ENCODE measurements around the gene HLA-DPB1.

HLA-DPB1 gene

DNA sequence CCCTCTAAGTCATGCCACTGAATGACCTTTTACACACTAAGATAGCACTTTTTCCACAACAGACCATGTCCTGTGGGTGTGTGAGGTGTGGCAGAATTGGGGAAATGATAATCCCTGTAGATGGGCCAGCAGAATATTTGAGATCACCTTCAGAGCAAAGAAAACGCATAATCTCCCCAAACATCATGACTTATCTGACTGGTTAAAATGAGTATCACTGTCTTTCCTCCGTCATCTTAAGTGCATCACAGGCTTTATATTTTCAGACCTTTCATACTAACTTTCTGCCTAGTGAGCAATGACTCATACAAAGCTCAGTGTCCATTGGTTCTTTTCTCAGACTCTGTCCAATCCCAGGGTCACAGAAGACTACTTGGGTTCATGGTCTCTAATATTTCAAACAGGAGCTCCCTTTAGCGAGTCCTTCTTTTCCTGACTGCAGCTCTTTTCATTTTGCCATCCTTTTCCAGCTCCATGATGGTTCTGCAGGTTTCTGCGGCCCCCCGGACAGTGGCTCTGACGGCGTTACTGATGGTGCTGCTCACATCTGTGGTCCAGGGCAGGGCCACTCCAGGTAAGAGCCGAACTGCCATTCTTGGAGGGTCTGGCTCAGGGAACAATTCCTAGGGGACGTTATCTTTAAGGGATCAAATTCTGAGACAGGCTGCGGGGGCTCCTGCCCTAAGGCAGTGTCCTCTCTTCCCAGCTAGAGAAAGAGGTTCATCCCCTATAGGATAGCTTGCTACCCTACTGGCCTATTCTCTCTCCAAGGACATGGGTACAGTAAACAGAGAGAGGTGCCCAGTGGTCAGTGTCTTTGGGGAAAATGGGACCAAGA is at the start of gene HLA-DPB1:
Gene HLA-DPB1 (plus strand): TSS at position 423 of the 838 bp plus-strand sequence. CDS start 52 bp downstream, at position 475.
- H3K36me3 Mint-ChIP-seq = peaks cover 53% of the 10 kb centered on the region
- peak within 1 kb of the TSS; percentile 91 for H3K4me3 Mint-ChIP-seq
- H3K27me3 Mint-ChIP-seq = no peaks in the 10 kb centered on the region
- DNase-seq (ENCODE audit: low spot score in 2 of 2) (peak; percentile 60 to 82), ATAC-seq (ENCODE audit: low read depth) (peak; percentile 73)
- H3K4me1 Mint-ChIP-seq = peaks cover 50% of the 10 kb centered on the region
- H3K27ac Mint-ChIP-seq = peak within 1 kb of the TSS; percentile 99
- H3K9me3 Mint-ChIP-seq = no peaks in the 10 kb centered on the region

DNA sequence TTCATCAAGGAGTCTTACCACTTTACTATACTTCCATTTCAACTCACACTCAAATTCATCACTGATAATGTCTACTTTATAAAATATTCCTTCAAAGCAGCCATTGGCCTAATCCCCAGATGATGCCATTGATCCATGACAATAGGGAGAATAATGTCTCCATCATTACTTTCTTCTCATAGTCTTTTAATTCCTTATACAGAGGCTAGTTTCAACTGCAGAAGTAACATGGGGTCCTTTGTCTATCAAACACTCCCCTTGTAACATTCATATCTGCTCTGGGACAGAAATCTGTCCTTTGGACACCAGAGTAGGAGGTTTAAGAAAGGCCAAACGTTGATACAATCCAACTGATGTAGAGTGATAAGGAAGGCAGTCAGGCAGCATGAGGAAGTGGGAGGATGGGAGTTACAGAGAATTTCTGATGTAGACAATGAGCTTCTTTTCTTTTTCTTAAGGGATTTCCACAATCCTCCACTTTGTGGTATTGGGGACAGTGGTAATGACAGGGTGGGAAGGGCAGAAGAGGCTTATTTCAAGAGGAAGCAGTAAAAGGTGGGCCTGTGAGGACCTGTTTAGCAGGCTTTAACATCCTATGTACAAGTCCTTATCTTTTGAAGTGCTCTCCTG is 47.5 kb upstream of the HLA-DPB1 start:
- H3K27me3 Mint-ChIP-seq = no peaks in the 10 kb centered on the region
- ATAC-seq (ENCODE audit: low read depth) = no peak
- H3K27ac Mint-ChIP-seq = peak overlapping the region; percentile 100
- peaks cover 2% of the 10 kb centered on the region for H3K36me3 Mint-ChIP-seq
- peaks cover 3% of the 10 kb centered on the region for H3K9me3 Mint-ChIP-seq
- peak overlapping the region; percentile 80 for H3K4me3 Mint-ChIP-seq
- peaks cover 39% of the 10 kb centered on the region for H3K4me1 Mint-ChIP-seq
- DNase-seq (ENCODE audit: low spot score in 2 of 2) = peak; percentile 43 to 51

DNA sequence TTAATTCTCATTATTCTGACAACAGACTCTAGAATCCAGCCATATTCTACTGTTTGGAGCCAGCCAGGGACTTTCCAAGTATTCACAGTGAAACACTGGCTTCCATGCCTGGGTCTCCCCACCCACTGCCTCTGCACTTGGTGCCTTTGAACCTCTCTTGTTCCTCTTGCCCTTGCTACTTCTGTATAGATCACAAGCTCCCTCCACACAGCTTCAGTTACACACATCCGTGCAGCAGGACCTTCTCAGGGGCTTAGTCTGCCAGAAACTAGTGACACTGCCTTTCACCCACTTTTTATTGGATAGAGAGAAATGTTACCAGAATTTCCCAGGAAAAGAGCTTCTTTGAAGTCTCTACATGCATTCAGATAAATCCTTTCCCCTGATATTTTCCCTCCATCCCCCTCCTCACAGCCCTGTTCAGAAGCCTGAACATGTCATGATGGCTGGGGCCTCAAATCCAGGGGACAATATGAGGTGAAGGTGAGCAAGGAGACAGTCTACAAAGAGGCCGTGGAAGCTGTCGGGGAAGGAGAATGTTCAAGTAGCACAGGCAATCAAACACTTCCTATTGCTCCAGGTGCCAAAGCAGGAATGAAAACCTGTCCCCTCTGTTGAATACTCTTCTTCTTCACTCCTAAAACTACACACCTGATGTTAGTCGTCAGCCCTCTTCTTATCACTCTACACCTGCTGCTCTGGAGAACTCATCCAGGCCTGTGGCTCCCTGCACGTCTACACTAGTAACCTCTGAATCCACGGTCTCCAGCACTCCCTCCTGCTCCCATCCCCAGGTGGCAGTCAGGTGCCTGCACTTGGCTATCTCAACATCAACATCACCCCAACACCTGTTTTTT is 46.2 kb upstream of the HLA-DPB1 start:
- Mint-ChIP-seq H3K4me3 (peak overlapping the region; percentile 72), H3K27ac (peak overlapping the region; percentile 100), H3K9me3 (peaks cover 6% of the 10 kb centered on the region), H3K4me1 (peaks cover 39% of the 10 kb centered on the region), H3K27me3 (no peaks in the 10 kb centered on the region), H3K36me3 (peaks cover 5% of the 10 kb centered on the region)
- ATAC-seq (ENCODE audit: low read depth) (peak; percentile 79), DNase-seq (ENCODE audit: low spot score in 2 of 2) (peak; percentile 80 to 91)

- peaks cover 10% of the 10 kb centered on the region for H3K9me3 Mint-ChIP-seq
- H3K4me3 Mint-ChIP-seq = peak overlapping the region; percentile 72
- peaks cover 9% of the 10 kb centered on the region for H3K36me3 Mint-ChIP-seq
- peak overlapping the region; percentile 100 for H3K27ac Mint-ChIP-seq
- H3K27me3 Mint-ChIP-seq = no peaks in the 10 kb centered on the region
- no peak for DNase-seq (ENCODE audit: low spot score in 2 of 2)
- H3K4me1 Mint-ChIP-seq = peaks cover 39% of the 10 kb centered on the region
- ATAC-seq (ENCODE audit: low read depth) = no peak
These were observed 45.5 kb upstream of the HLA-DPB1 start for GRCh38 chr6:33030245-33030644.

- Mint-ChIP-seq H3K27ac (peak overlapping the region; percentile 51), H3K4me1 (peaks cover 20% of the 10 kb centered on the region), H3K9me3 (peaks cover 18% of the 10 kb centered on the region), H3K4me3 (no peak overlapping the region), H3K36me3 (peaks cover 17% of the 10 kb centered on the region), H3K27me3 (no peaks in the 10 kb centered on the region)
- ATAC-seq (ENCODE audit: low read depth) = no peak
- no peak for DNase-seq (ENCODE audit: low spot score in 2 of 2)
These were observed 41.2 kb upstream of the HLA-DPB1 start for GRCh38 chr6:33034554-33034953.

- Mint-ChIP-seq H3K4me1 (peaks cover 10% of the 10 kb centered on the region), H3K27me3 (no peaks in the 10 kb centered on the region), H3K9me3 (peaks cover 22% of the 10 kb centered on the region), H3K36me3 (peaks cover 17% of the 10 kb centered on the region), H3K4me3 (no peak overlapping the region), H3K27ac (no peak overlapping the region)
- DNase-seq (ENCODE audit: low spot score in 2 of 2) (no peak), ATAC-seq (ENCODE audit: low read depth) (no peak)
These were observed 39.3 kb upstream of the HLA-DPB1 start for GRCh38 chr6:33036535-33036934.

GRCh38 chr6:33040157-33040556 is 35.6 kb upstream of the HLA-DPB1 start:
- no peak for DNase-seq (ENCODE audit: low spot score in 2 of 2)
- peaks cover 12% of the 10 kb centered on the region for H3K9me3 Mint-ChIP-seq
- ATAC-seq (ENCODE audit: low read depth) = peak; percentile 53
- peaks cover 5% of the 10 kb centered on the region for H3K4me1 Mint-ChIP-seq
- H3K27me3 Mint-ChIP-seq = no peaks in the 10 kb centered on the region
- H3K27ac Mint-ChIP-seq = peak overlapping the region; percentile 63
- H3K4me3 Mint-ChIP-seq = no peak overlapping the region
- peaks cover 10% of the 10 kb centered on the region for H3K36me3 Mint-ChIP-seq

GRCh38 chr6:33049323-33050013 is 26.3 kb upstream of the HLA-DPB1 start:
- ATAC-seq (ENCODE audit: low read depth) (peak; percentile 62), DNase-seq (ENCODE audit: low spot score in 2 of 2) (no peak)
- H3K27me3 Mint-ChIP-seq = no peaks in the 10 kb centered on the region
- H3K36me3 Mint-ChIP-seq = peaks cover 2% of the 10 kb centered on the region
- H3K9me3 Mint-ChIP-seq = no peaks in the 10 kb centered on the region
- H3K4me3 Mint-ChIP-seq = peak overlapping the region; percentile 43
- H3K27ac Mint-ChIP-seq = peak overlapping the region; percentile 14
- peaks cover 10% of the 10 kb centered on the region for H3K4me1 Mint-ChIP-seq

DNA sequence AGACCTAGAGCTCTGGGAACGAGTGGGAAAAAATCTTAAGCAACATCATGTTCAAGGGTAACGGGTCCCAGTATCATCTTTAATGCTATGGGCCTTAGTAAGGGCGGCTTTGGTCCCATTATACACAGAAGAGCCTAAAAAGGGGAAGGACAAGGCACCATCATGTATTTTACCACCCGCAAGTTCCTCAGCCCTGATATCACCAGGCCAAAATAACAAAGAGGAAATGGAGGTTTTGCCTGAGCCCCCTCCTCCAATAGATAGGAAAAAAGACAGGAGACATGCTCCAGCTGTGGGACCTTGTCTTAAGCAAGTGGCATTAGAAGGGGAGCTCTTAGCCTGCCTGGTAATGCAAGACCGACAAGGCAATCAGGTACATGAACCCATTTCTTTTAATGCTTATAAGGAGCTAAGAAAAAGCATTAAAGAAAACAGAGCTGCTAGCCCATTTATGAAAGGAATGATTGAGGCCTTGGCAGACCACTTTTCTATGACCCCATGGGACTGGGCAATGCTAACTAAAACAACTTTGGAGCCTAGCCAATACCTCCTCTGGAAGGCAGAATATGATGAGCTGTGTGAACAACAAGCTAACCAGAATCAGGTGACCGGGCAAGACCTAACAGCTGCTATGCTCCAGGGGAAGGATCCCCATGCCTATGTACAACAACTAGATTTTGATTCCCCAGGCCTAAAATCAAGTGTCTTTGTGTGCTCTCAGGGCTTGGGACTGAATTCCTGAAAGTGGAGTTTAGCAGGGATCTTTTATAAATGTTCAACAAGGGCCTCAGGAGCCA is 25.6 kb upstream of the HLA-DPB1 start:
- H3K9me3 Mint-ChIP-seq = no peaks in the 10 kb centered on the region
- no peak for DNase-seq (ENCODE audit: low spot score in 2 of 2)
- ATAC-seq (ENCODE audit: low read depth) = peak; percentile 29
- H3K36me3 Mint-ChIP-seq = peaks cover 2% of the 10 kb centered on the region
- no peaks in the 10 kb centered on the region for H3K27me3 Mint-ChIP-seq
- no peak overlapping the region for H3K27ac Mint-ChIP-seq
- no peak overlapping the region for H3K4me3 Mint-ChIP-seq
- H3K4me1 Mint-ChIP-seq = peaks cover 10% of the 10 kb centered on the region

- Mint-ChIP-seq H3K4me3 (no peak overlapping the region), H3K27ac (no peak overlapping the region), H3K27me3 (no peaks in the 10 kb centered on the region), H3K4me1 (peaks cover 22% of the 10 kb centered on the region), H3K36me3 (no peaks in the 10 kb centered on the region), H3K9me3 (no peaks in the 10 kb centered on the region)
- DNase-seq (ENCODE audit: low spot score in 2 of 2) = no peak
- no peak for ATAC-seq (ENCODE audit: low read depth)
These were observed 23.2 kb upstream of the HLA-DPB1 start for GRCh38 chr6:33052627-33053026.

DNA sequence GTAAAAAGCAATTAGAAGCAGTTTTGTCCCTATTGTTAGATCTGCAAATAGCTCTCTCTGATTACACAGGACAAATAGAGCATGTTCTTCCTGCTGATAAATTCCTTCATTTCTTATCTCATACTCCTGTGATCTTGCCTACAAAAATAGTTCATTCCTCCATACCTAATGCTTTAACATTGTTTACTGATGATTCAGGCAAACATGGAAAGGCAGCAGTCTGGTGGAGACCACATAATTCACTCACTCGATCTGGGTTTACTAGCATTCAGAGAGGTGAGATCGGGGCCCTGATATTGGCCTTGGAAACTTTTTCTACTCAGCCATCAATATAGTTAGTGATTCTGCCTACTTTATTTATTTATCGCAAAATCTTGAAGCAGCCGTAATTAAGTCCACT is 22.6 kb upstream of the HLA-DPB1 start:
- Mint-ChIP-seq H3K36me3 (no peaks in the 10 kb centered on the region), H3K4me3 (no peak overlapping the region), H3K27ac (no peak overlapping the region), H3K9me3 (no peaks in the 10 kb centered on the region), H3K4me1 (peaks cover 25% of the 10 kb centered on the region), H3K27me3 (no peaks in the 10 kb centered on the region)
- no peak for DNase-seq (ENCODE audit: low spot score in 2 of 2)
- ATAC-seq (ENCODE audit: low read depth) = no peak

- Mint-ChIP-seq H3K36me3 (peaks cover 4% of the 10 kb centered on the region), H3K4me1 (peaks cover 21% of the 10 kb centered on the region), H3K4me3 (peak overlapping the region; percentile 74), H3K9me3 (peaks cover 4% of the 10 kb centered on the region), H3K27ac (peak overlapping the region; percentile 99), H3K27me3 (no peaks in the 10 kb centered on the region)
- DNase-seq (ENCODE audit: low spot score in 2 of 2) (peak in 1 of 2 donors; percentile 57), ATAC-seq (ENCODE audit: low read depth) (peak; percentile 80)
These were observed 18.3 kb upstream of the HLA-DPB1 start for GRCh38 chr6:33057222-33058150.
